Panc1 (cell line): Measurements from ENCODE around the gene ATCAY. TPM values are rescaled to one million over a fixed set of nuclear protein-coding genes. Genes with fewer than 3 reads are reported as not detected.

Source experiments
- ATAC-seq: fragments of 200-7000 bp; cut with Tn5 transposase; 2 replicates; pipeline ENCODE4 v1.9.1; 2020; ENCODE audit warnings: mild to moderate bottlenecking, moderate library complexity
- BruUV-seq: library from RNA; stranded (reverse); fragments of 400-500 nt; replicated peaks from 2 replicates; lab custom pipeline; 2021; lab: Mats Ljungman, UMichigan
- CTCF ChIA-PET: fragments of 300-600 bp; sonication (Branson Sonifier 250); formaldehyde crosslinking; loops from one replicate; lab custom pipeline; 2022; ENCODE audit warnings: antibody characterized with exemption; lab: Charles Lee
- POLR2A ChIA-PET: fragments of 300-600 bp; sonication (Branson Sonifier 250); formaldehyde crosslinking; loops from one replicate; lab custom pipeline; 2022; ENCODE audit warnings: antibody characterized with exemption; lab: Charles Lee
- DNase-seq: peaks from one replicate; pipeline ENCODE4 v3.0.0-alpha.2; 2010; ENCODE audit warnings: low read depth, low spot score
- H3K27ac ChIP-seq: 2 replicates; pipeline ENCODE4 v1.5.1; 2011; ENCODE audit warnings: mild to moderate bottlenecking, low read length, inconsistent platforms
- H3K27me3 ChIP-seq: fragments of 200-500 bp; sonication (Bioruptor generic); 2 replicates; pipeline ENCODE4 v1.6.0; 2014; ENCODE audit warnings: low read length, inconsistent platforms; ENCODE audit not compliant: control insufficient read depth, insufficient read depth
- H3K36me3 ChIP-seq: fragments of 200-500 bp; sonication (Bioruptor generic); 2 replicates; pipeline ENCODE4 v1.5.1; 2014; ENCODE audit warnings: inconsistent platforms, mild to moderate bottlenecking, low read length, moderate library complexity; ENCODE audit not compliant: control insufficient read depth, insufficient read depth
- H3K4me1 ChIP-seq: 2 replicates; pipeline ENCODE4 v1.5.1; 2011; ENCODE audit warnings: inconsistent platforms, mild to moderate bottlenecking, low read length, moderate library complexity; ENCODE audit not compliant: control insufficient read depth, insufficient read depth
- H3K4me3 ChIP-seq, 2 experiments: 2 replicates each; pipeline ENCODE4 v1.5.1; 2011 to 2012; ENCODE audit warnings: low read depth in 2 of 2, low read length in 2 of 2, mild to moderate bottlenecking in 2 of 2, inconsistent platforms in 1 of 2, moderate library complexity in 1 of 2
- H3K9me3 ChIP-seq: fragments of 200-500 bp; sonication (Bioruptor generic); 2 replicates; pipeline ENCODE4 v1.5.1; 2014; ENCODE audit warnings: low read depth, mild to moderate bottlenecking, inconsistent platforms, low read length, moderate library complexity; ENCODE audit not compliant: control insufficient read depth, insufficient read depth
- POLR2AphosphoS5 ChIP-seq: IDR thresholded peaks from 2 replicates; pipeline ENCODE4 v1.6.1; 2012; ENCODE audit warnings: mild to moderate bottlenecking, low read depth, low read length, moderate library complexity
- SIN3A ChIP-seq: IDR thresholded peaks from 2 replicates; pipeline ENCODE4 v1.6.1; 2012; ENCODE audit warnings: low read depth, mild to moderate bottlenecking, low read length, moderate library complexity, borderline replicate concordance; ENCODE audit not compliant: insufficient read depth
- TCF7L2 ChIP-seq: IDR thresholded peaks from 2 replicates; pipeline ENCODE4 v1.6.1; 2011; ENCODE audit warnings: mild to moderate bottlenecking, low read depth, low read length, inconsistent platforms
- in situ Hi-C: cut with HindIII; loops from 2 replicates; pipeline ENCODE4 v1.10.0; 2016; ENCODE audit warnings: low sequenced_read_pairs, low pct_unique_long_range_greater_than_20kb
- intact Hi-C: fragments of 100-400 bp; cut with micrococcal nuclease; formaldehyde crosslinking; loops from one replicate; pipeline ENCODE4 v1.10.0; 2022; ENCODE audit not compliant: unreplicated experiment
- microRNA-seq: library from miRNA; unstranded; fragments of <30 nt; microRNA quantifications from one replicate; pipeline ENCODE4 v1.1.0, GENCODE V29; 2020; ENCODE audit not compliant: unreplicated experiment
- total RNA-seq: library from RNA; stranded (reverse); gene quantifications from one replicate; pipeline ENCODE4 v1.2.1, GENCODE V29; 2021; ENCODE audit not compliant: unreplicated experiment
- TF ChIP-seq, protein P1 (sequence below), 2 experiments: IDR thresholded peaks; 2 replicates each; pipeline ENCODE4 v1.6.1; 2011 to 2012; ENCODE audit warnings: low read depth in 2 of 2, control low read depth in 1 of 2, low read length in 1 of 2, mild to moderate bottlenecking in 1 of 2, moderate library complexity in 1 of 2; ENCODE audit not compliant: insufficient read depth in 1 of 2

Gene ATCAY
- total RNA-seq, 1 experiment from 2014 or later, result 0.15 TPM

DNA sequence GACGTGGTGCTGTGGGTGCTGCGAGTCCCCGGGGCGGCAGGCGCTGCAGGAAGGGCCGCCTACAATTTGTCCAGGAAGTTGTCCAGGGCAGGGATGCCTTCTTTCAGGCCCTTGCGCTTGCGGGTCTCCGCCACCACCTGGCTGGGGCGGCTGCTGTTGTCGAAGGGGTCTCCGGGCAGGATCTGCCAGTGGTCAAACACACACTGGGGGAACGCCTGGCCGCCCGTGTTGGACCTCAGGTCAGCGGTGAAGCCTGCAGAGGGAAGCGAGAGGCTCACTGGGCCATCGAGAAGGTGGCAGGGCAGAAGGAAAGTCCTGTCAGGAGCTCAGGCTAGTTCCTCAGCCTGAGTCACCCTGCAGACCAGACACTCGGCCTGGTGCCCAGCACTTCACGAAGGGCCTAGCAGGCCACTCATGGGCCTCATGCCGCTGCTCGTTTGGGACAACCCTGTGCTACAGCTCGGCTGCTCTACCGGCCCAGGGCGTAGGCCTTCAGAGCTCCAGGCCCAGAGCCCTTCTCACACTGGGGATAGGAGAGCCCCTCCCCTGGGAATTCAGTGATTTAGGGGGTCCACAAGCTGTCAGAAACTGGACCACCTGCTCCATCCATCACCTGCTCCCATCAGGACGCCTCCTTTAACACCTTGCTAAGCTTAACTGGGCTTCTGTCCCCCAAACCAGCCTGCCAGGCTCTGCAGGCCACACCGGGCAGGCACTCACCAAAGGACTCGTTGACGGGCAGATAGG, 96.2 kb downstream of the ATCAY start:
- TSS peak; percentile 51 for BruUV-seq
- ATAC-seq, result no peak
- H3K27ac ChIP-seq, result no peak overlapping the region
- no peaks in the 10 kb centered on the region for H3K9me3 ChIP-seq
- intact Hi-C loops (no loop called here), in situ Hi-C loops (no loop called here)
- no peaks in the 10 kb centered on the region for H3K27me3 ChIP-seq
- peaks cover 20% of the 10 kb centered on the region for H3K36me3 ChIP-seq
- TF ChIP-seq, protein P1, sequence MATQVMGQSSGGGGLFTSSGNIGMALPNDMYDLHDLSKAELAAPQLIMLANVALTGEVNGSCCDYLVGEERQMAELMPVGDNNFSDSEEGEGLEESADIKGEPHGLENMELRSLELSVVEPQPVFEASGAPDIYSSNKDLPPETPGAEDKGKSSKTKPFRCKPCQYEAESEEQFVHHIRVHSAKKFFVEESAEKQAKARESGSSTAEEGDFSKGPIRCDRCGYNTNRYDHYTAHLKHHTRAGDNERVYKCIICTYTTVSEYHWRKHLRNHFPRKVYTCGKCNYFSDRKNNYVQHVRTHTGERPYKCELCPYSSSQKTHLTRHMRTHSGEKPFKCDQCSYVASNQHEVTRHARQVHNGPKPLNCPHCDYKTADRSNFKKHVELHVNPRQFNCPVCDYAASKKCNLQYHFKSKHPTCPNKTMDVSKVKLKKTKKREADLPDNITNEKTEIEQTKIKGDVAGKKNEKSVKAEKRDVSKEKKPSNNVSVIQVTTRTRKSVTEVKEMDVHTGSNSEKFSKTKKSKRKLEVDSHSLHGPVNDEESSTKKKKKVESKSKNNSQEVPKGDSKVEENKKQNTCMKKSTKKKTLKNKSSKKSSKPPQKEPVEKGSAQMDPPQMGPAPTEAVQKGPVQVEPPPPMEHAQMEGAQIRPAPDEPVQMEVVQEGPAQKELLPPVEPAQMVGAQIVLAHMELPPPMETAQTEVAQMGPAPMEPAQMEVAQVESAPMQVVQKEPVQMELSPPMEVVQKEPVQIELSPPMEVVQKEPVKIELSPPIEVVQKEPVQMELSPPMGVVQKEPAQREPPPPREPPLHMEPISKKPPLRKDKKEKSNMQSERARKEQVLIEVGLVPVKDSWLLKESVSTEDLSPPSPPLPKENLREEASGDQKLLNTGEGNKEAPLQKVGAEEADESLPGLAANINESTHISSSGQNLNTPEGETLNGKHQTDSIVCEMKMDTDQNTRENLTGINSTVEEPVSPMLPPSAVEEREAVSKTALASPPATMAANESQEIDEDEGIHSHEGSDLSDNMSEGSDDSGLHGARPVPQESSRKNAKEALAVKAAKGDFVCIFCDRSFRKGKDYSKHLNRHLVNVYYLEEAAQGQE (IDR thresholded peaks at IDR 0.05; ENCODE audit: insufficient read depth in 1 of 2, low read depth in 2 of 2, low read length in 1 of 2), result no peak
- TF ChIP-seq SIN3A, result no peak
- no peak for TF ChIP-seq POLR2AphosphoS5
- TF ChIP-seq TCF7L2, result no peak
- no peak overlapping the region for H3K4me3 ChIP-seq
- H3K4me1 ChIP-seq, result no peaks in the 10 kb centered on the region; the same call in 1 of the 2 replicates
- CTCF ChIA-PET, result no interaction called here
- no peak for DNase-seq
- POLR2A ChIA-PET, result no interaction called here

Small RNAs within 50 kb of the gene (microRNA-seq; reads per million reads assigned to microRNA genes)
- not detected for gene MIR637

Other genes with a start within 250 kb of the ATCAY start
- 30.6 TPM for gene PIP5K1C, start 180.2 kb upstream of the ATCAY start, total RNA-seq
- 2.7 TPM for gene TJP3, start 172.3 kb upstream of the ATCAY start, total RNA-seq
- gene APBA3, start 119.0 kb upstream of the ATCAY start, total RNA-seq, result 34.0 TPM
- 42.8 TPM for gene MRPL54, start 118.0 kb upstream of the ATCAY start, total RNA-seq
- gene RAX2, start 108.5 kb upstream of the ATCAY start, total RNA-seq, result not detected
- gene MATK, start 94.3 kb upstream of the ATCAY start, total RNA-seq, result 0.21 TPM
- gene ZFR2, start 11.6 kb upstream of the ATCAY start, total RNA-seq, result 0.74 TPM
- gene NMRK2, start 52.4 kb downstream of the ATCAY start, total RNA-seq, result 0.21 TPM
- 66.6 TPM for gene DAPK3, start 90.4 kb downstream of the ATCAY start, total RNA-seq
- gene EEF2, start 104.8 kb downstream of the ATCAY start, total RNA-seq, result 1,391 TPM
- 36.7 TPM for gene PIAS4, start 127.1 kb downstream of the ATCAY start, total RNA-seq
- 48.0 TPM for gene ZBTB7A, start 186.2 kb downstream of the ATCAY start, total RNA-seq
- 151 TPM for gene MAP2K2, start 243.4 kb downstream of the ATCAY start, total RNA-seq